C4-2B (cell line): ENCODE data around the gene MOV10L1.

Experiments used
- CTCF ChIP-seq: fragments of 450-650 bp; conservative IDR thresholded peaks from 2 replicates; pipeline ENCODE4 v1.5.1; 2017; ENCODE audit warnings: mild to moderate bottlenecking
- ZFX ChIP-seq: fragments of 450-650 bp; IDR thresholded peaks from 2 replicates; pipeline ENCODE4 v1.6.1; 2017

- no peak for TF ChIP-seq CTCF
- TF ChIP-seq ZFX, result no peak
Measured at GRCh38 chr22:50140615-50141014, 50.8 kb downstream of the MOV10L1 start.
